Activated T-helper 17 cell treated with anti-CD3 and anti-CD28 coated beads, Interleukin-2, amount 50 U/mL, for 72 hours (primary cell): ENCODE measurements around the gene PDSS1. TPM values are rescaled to one million over a fixed set of nuclear protein-coding genes. Genes with fewer than 3 reads are reported as not detected.
"Not testable (repeated sequence)": the region's sequence is repeated elsewhere in the genome, so short reads cannot be mapped to it uniquely, and the experiment has no call there.

Experiments
- ATAC-seq: fragments of 150-1000 bp; cut with Tn5 transposase; replicated peaks from 2 replicates; pipeline ENCODE4 v1.10.0; 2021; ENCODE audit warnings: mild to moderate bottlenecking, moderate library complexity
- H3K27ac Mint-ChIP-seq: one replicate; pipeline ENCODE4 v1.8.0; 2022; ENCODE audit warnings: mixed read lengths
- H3K27me3 Mint-ChIP-seq: one replicate; pipeline ENCODE4 v1.8.0; 2022; ENCODE audit warnings: mixed read lengths
- H3K36me3 Mint-ChIP-seq: one replicate; pipeline ENCODE4 v1.8.0; 2022; ENCODE audit warnings: low read depth, mild to moderate bottlenecking, mixed read lengths
- H3K4me1 Mint-ChIP-seq: one replicate; pipeline ENCODE4 v1.8.0; 2022; ENCODE audit warnings: mixed read lengths
- H3K4me3 Mint-ChIP-seq: one replicate; pipeline ENCODE4 v1.8.0; 2022; ENCODE audit warnings: mild to moderate bottlenecking, mixed read lengths
- H3K9me3 Mint-ChIP-seq: one replicate; pipeline ENCODE4 v1.8.0; 2022; ENCODE audit warnings: mixed read lengths
- total RNA-seq, 2 donors: library from RNA; stranded (reverse); gene quantifications; one replicate each; pipeline ENCODE4 v1.2.3, GENCODE V29; 2022

Gene PDSS1
- total RNA-seq, 2 donors from 2014 or later: 10.9 to 32.1 TPM

DNA sequence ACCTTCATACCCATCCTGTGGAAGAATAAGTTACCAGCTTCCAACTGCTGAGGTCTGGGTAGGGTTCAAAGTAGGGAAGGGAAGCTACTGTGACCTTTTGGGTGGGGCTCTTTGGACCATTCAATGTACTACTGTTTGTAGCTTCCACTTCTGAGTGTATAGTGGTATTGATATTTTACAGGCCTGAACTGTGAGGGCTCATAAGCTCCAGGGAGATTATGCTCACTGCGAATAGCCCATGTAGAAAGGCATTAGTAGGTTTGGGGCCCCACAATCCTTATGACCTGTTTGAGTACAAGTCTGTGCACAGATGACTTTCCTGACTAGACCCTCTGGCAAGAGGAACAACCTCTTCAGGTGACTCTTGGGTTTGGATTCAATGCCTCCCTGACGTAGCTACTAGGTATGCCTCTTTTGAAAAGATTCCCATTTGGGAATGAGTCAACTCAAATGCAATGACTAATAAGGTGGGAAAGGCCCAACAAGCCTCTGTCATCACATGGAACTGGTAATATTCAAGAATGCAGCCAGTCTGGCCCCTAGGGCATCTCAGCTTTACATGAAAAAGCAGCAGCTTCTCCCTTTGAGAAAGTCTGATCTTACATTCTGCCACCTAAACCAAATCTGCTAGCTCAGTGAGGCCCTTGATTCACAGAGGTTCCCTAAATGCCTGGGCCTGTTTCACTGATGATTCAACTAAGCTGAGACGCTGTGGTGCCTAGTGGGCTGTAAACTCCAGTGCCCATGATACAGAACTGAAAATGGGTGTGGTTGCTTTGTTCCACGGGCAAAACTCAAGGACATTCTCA lies 83.5 kb downstream of the PDSS1 start:
- Mint-ChIP-seq H3K27ac (peak overlapping the region; percentile 87), H3K36me3 (peaks cover 35% of the 10 kb centered on the region), H3K4me3 (peak overlapping the region; percentile 61), H3K9me3 (no peaks in the 10 kb centered on the region), H3K4me1 (peaks cover 62% of the 10 kb centered on the region), H3K27me3 (no peaks in the 10 kb centered on the region)
- ATAC-seq: peak; percentile 90

DNA sequence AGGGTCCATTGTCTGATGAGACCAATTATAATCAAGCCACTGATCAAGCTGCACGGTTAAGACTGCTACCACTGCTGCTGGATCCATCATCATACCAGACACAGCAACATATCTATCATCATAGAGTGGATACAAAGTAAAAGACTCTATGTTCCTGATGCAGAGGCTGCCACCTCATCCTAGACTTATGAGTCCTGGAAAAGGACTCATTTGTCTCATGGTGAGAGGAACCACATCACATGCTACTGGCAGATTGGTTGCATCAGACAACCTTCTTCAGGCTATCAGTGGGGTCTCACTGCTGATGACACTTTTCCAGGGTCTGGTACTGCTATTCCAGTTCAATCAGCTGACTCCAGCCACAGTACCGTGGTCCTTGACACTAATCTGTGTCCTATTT lies 84.3 kb downstream of the PDSS1 start:
- Mint-ChIP-seq H3K4me3 (peak overlapping the region; percentile 61), H3K27me3 (no peaks in the 10 kb centered on the region), H3K9me3 (no peaks in the 10 kb centered on the region), H3K27ac (peak overlapping the region; percentile 87), H3K36me3 (peaks cover 36% of the 10 kb centered on the region), H3K4me1 (peaks cover 65% of the 10 kb centered on the region)
- peak; percentile 57 for ATAC-seq

DNA sequence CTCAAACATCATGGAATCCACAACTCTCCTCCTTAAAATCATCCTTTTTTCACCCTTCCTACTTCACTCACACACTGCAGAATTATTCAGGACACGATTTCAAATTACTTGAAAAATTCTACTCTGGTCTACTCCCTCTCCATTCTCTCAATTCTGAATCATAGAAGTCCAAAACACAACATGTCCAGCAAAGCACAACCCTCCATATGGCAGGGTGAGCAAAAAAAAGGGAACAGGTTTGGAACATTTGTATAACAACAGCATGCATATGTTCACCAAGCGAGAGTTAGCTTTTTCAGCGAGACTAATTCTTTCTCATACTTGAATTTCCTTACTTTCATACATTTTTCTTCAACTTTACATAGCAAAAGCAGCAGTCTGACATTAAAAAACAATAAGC lies 89.9 kb downstream of the PDSS1 start:
- Mint-ChIP-seq H3K4me1 (peaks cover 38% of the 10 kb centered on the region), H3K4me3 (no peak overlapping the region), H3K27me3 (no peaks in the 10 kb centered on the region), H3K9me3 (no peaks in the 10 kb centered on the region), H3K36me3 (peaks cover 62% of the 10 kb centered on the region), H3K27ac (no peak overlapping the region)
- no peak for ATAC-seq

DNA sequence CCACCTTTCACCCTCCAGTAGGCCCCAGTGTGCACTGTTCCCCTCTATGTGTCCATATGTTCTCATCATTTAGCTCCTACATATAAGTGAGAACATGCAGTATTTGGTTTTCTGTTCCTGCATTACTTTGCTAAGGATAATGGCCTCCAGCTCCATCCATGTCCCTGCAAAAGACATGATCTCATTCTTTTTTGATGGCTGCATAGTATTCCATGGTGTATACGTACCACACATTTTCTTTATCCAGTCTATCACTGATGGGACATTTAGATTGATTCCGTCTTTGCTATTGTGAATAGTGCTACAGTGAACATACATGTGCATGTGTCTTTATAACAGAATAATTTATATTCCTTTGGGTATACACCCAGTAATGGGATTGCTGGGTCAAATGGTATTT lies 92.3 kb downstream of the PDSS1 start:
- H3K9me3 Mint-ChIP-seq, H3K27me3 Mint-ChIP-seq, H3K4me3 Mint-ChIP-seq, H3K27ac Mint-ChIP-seq, ATAC-seq: not testable (repeated sequence)
- Mint-ChIP-seq H3K36me3 (peaks cover 59% of the 10 kb centered on the region), H3K4me1 (peaks cover 36% of the 10 kb centered on the region)

DNA sequence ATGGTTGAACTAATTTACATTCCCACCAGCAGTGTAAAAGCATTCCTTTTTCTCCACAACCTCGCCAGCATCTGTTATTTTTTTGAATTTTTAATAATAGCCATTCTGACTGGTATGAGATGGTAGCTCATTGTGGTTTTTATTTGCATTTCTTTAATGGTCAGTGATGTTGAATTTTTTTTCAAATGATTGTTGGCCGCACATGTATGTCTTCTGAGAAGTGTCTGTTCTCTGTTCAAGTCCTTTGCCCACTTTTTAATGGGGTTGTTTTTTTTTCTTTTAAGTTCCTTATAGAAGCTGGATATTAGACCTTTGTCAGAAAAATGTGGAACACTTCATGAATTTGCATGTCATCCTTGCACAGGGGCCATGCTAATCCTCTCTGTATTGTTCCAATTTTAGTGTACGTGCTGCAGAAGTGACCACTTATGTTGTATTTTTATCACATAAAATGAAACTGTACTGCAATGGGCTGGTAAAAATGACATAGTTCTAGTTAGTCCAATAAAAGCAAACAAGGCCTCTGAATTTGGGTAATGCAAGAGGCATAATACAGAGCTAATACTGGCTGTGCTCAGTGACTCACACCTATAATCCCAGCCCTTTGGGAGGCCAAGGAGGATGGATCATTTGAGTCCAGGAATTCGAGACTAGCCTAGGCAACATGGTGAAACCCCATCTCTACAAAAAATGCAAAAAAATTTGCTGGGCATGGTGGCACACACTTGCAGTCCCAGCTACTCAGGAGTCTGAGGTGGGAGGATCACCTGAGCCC lies 92.9 kb downstream of the PDSS1 start:
- peaks cover 54% of the 10 kb centered on the region for H3K36me3 Mint-ChIP-seq
- H3K27ac Mint-ChIP-seq: no peak overlapping the region
- ATAC-seq: no peak
- no peaks in the 10 kb centered on the region for H3K27me3 Mint-ChIP-seq
- H3K4me1 Mint-ChIP-seq: peaks cover 32% of the 10 kb centered on the region
- H3K9me3 Mint-ChIP-seq: no peaks in the 10 kb centered on the region
- no peak overlapping the region for H3K4me3 Mint-ChIP-seq

DNA sequence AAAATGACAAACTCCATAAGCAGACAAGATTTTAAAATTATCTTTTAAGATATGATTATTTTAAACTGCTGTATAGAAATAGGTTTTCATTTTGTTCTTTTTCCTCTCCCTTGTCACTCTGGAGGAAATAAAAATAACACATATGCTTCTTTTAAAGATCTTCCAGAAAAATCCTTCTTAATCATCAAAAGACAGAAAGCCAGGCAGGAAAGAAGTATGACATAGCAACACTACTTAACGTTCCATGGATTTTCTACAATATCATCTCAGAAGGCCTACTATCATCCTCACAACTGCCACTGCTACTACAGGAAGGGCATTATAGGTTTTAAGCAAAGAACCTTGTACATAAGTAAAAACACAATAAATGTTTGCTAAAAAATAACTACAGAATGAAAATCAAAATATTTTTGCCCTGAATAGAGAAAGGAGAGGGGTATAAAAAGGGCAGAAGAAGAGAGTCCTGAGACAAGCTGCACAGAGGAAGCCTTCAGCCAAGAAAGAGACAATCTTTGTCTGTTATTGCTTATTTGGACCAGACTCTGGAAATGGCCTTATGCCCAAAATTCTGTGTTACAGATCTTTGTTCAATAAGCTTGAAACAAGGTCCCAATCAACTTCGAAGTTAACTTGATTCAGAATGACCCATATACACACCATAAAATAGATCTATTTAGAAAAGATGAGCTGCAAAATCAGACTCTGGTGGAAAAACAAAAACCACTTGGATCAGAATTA lies 95.4 kb downstream of the PDSS1 start:
- peaks cover 36% of the 10 kb centered on the region for H3K36me3 Mint-ChIP-seq
- H3K27me3 Mint-ChIP-seq: no peaks in the 10 kb centered on the region
- peak overlapping the region; percentile 25 for H3K27ac Mint-ChIP-seq
- H3K9me3 Mint-ChIP-seq: no peaks in the 10 kb centered on the region
- peaks cover 19% of the 10 kb centered on the region for H3K4me1 Mint-ChIP-seq
- no peak overlapping the region for H3K4me3 Mint-ChIP-seq
- ATAC-seq: no peak

Other genes starting within 250 kb of the PDSS1 start
- gene ABI1, start 163.3 kb downstream of the PDSS1 start, total RNA-seq: 10 to 100 TPM; 51.5 to 74.9 TPM